Mononuclear cell (primary cell): ENCODE data around the gene COX17. TPM values are rescaled to one million over a fixed set of nuclear protein-coding genes. Genes with fewer than 3 reads are reported as not detected.

ENCODE experiments used
- H3K27me3 ChIP-seq: 2 replicates; pipeline ENCODE4 v1.6.0; 2011; ENCODE audit warnings: low read length, control low read depth; ENCODE audit not compliant: insufficient read depth
- H3K4me1 ChIP-seq: 2 replicates; pipeline ENCODE4 v1.5.1; 2011; ENCODE audit warnings: mild to moderate bottlenecking, low read length, control low read depth; ENCODE audit not compliant: insufficient read depth
- H3K4me3 ChIP-seq: 2 replicates; pipeline ENCODE4 v1.5.1; 2011; ENCODE audit warnings: mild to moderate bottlenecking, low read length, moderate library complexity
- H3K9me3 ChIP-seq: 2 replicates; pipeline ENCODE4 v1.5.1; 2011; ENCODE audit warnings: low read depth, mild to moderate bottlenecking, control low read depth, low read length
- total RNA-seq: library from RNA; depleted of rRNA; stranded (reverse); fragments of >200 nt; gene quantifications from one replicate; pipeline ENCODE4 v1.2.3, GENCODE V29; 2012

Gene COX17
- total RNA-seq, 1 donor, result 21.5 TPM

- no peaks in the 10 kb centered on the region for H3K27me3 ChIP-seq
- no peaks in the 10 kb centered on the region for H3K9me3 ChIP-seq
- H3K4me1 ChIP-seq, result peaks cover 30% of the 10 kb centered on the region
- H3K4me3 ChIP-seq, result no peak overlapping the region
Measured at GRCh38 chr3:119641416-119641815, 35.8 kb downstream of the COX17 start.

DNA sequence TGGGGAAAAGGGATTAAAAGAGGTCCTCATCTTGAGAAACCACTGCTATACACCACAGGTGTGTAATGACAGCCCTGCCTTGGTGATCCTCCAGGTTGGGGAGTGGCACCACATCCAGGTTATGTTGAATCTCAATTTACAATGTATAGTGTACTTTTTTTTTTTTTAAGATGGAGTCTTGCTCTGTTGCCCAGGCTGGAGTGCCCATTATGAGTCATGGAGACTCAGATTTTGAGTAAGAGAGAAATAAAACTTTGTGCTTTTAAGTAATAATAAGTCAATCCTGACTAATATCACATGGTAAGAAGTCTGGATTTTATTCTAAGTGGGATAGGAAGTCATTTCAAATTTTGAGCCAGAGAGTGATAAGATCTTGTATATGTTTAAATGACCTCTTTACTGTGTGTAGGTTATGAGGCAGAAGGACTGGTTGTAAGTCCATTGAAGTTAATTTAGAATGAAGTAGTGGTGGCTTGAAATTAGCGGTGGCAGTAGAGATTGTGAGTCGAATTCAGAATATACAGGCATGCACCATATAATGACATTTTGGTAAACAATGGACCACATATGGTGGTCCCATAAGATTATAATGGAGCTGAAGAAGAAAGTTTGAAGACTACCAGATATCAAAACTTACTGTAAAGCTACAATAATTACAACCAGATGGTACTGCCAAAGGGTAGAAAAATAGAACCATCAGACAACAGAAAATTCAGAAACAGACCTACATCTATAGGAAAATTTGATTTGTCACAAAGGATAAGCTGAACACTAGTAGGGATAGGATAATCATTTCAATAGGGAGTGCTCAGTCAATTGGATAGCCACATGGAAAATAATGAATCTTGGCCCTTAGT, 37.5 kb downstream of the COX17 start:
- peaks cover 34% of the 10 kb centered on the region for H3K4me1 ChIP-seq
- no peaks in the 10 kb centered on the region for H3K27me3 ChIP-seq
- no peaks in the 10 kb centered on the region for H3K9me3 ChIP-seq
- no peak overlapping the region for H3K4me3 ChIP-seq

- no peaks in the 10 kb centered on the region for H3K27me3 ChIP-seq
- H3K4me3 ChIP-seq, result no peak overlapping the region
- H3K4me1 ChIP-seq, result peaks cover 34% of the 10 kb centered on the region
- H3K9me3 ChIP-seq, result no peaks in the 10 kb centered on the region
Measured at GRCh38 chr3:119637679-119638477, 39.3 kb downstream of the COX17 start.

- Histone ChIP-seq H3K27me3 (no peaks in the 10 kb centered on the region), H3K9me3 (no peaks in the 10 kb centered on the region), H3K4me3 (no peak overlapping the region)
Measured at GRCh38 chr3:119636891-119637611, 40.2 kb downstream of the COX17 start.

GRCh38 chr3:119636249-119636648, 41.0 kb downstream of the COX17 start:
- Histone ChIP-seq H3K27me3 (no peaks in the 10 kb centered on the region), H3K4me3 (no peak overlapping the region), H3K9me3 (no peaks in the 10 kb centered on the region), H3K4me1 (peaks cover 48% of the 10 kb centered on the region)

More at GRCh38 chr3:119636891-119637611, 40.2 kb downstream of the COX17 start:
- peaks cover 41% of the 10 kb centered on the region for H3K4me1 ChIP-seq

DNA sequence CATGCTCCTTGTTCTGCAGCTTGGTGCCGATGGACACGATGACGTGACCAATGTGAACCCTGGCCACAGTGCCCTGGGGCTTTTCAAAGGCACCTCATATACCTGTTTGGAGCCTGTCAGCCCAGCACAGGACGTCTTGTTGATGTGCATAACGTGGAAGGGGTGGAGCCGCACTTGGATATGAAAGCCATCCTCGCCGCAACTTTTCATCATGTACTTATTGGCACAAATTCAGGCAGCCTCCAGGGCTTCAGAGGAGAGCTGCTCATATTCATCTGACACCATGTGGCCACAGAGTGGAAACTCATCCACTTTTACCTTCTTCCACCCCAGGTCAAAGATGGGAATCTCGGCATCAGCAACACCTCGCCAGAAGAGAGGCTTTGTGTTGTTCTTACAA, 41.5 kb downstream of the COX17 start:
- peaks cover 54% of the 10 kb centered on the region for H3K4me1 ChIP-seq
- H3K9me3 ChIP-seq, result no peaks in the 10 kb centered on the region
- no peaks in the 10 kb centered on the region for H3K27me3 ChIP-seq
- H3K4me3 ChIP-seq, result no peak overlapping the region

GRCh38 chr3:119632829-119633228, 44.4 kb downstream of the COX17 start:
- peaks cover 65% of the 10 kb centered on the region for H3K4me1 ChIP-seq
- H3K9me3 ChIP-seq, result no peaks in the 10 kb centered on the region
- no peaks in the 10 kb centered on the region for H3K27me3 ChIP-seq
- H3K4me3 ChIP-seq, result no peak overlapping the region

- Histone ChIP-seq H3K4me1 (peaks cover 65% of the 10 kb centered on the region), H3K9me3 (no peaks in the 10 kb centered on the region), H3K4me3 (no peak overlapping the region), H3K27me3 (no peaks in the 10 kb centered on the region)
Measured at GRCh38 chr3:119632216-119632615, 45.0 kb downstream of the COX17 start.

- H3K4me3 ChIP-seq, result no peak overlapping the region
Measured at GRCh38 chr3:119631516-119631915, 45.7 kb downstream of the COX17 start.

DNA sequence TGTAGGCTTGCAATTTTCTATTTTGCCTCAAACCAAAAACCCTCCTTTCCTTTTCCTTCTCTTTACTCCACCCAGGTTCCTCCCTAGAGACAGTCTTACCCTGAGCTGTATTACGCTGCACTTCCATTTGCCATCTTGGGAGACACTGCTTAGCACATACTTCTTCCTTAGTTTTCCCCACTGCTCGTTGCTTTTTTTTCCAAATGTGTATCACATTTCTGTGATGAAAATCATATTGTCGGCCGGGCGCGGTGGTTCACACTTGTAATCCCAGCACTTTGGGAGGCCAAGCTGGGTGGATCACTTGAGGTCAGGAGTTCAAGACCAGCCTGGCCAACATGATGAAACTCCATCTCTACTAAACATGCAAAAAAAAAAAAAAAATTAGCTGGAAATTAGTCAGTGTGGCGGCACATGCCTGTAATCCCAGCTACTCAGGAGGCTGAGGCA, 46.3 kb downstream of the COX17 start:
- Histone ChIP-seq H3K27me3 (no peaks in the 10 kb centered on the region), H3K4me1 (peaks cover 67% of the 10 kb centered on the region), H3K9me3 (no peaks in the 10 kb centered on the region), H3K4me3 (no peak overlapping the region)

More at GRCh38 chr3:119631516-119631915, 45.7 kb downstream of the COX17 start:
- no peaks in the 10 kb centered on the region for H3K27me3 ChIP-seq
- H3K9me3 ChIP-seq, result no peaks in the 10 kb centered on the region
- peaks cover 67% of the 10 kb centered on the region for H3K4me1 ChIP-seq

- no peaks in the 10 kb centered on the region for H3K27me3 ChIP-seq
- H3K9me3 ChIP-seq, result no peaks in the 10 kb centered on the region
- peaks cover 67% of the 10 kb centered on the region for H3K4me1 ChIP-seq
- no peak overlapping the region for H3K4me3 ChIP-seq
Measured at GRCh38 chr3:119630128-119630879, 46.9 kb downstream of the COX17 start.

- Histone ChIP-seq H3K27me3 (no peaks in the 10 kb centered on the region), H3K4me3 (no peak overlapping the region), H3K4me1 (peaks cover 67% of the 10 kb centered on the region)
Measured at GRCh38 chr3:119628816-119629445, 48.3 kb downstream of the COX17 start.

GRCh38 chr3:119628390-119628789, 48.8 kb downstream of the COX17 start:
- H3K4me1 ChIP-seq, result peaks cover 67% of the 10 kb centered on the region

More at GRCh38 chr3:119628816-119629445, 48.3 kb downstream of the COX17 start:
- H3K9me3 ChIP-seq, result no peaks in the 10 kb centered on the region

GRCh38 chr3:119627461-119627860, 49.7 kb downstream of the COX17 start:
- H3K4me3 ChIP-seq, result no peak overlapping the region
- H3K27me3 ChIP-seq, result no peaks in the 10 kb centered on the region
- no peaks in the 10 kb centered on the region for H3K9me3 ChIP-seq
- H3K4me1 ChIP-seq, result peaks cover 64% of the 10 kb centered on the region

More at GRCh38 chr3:119628390-119628789, 48.8 kb downstream of the COX17 start:
- Histone ChIP-seq H3K9me3 (no peaks in the 10 kb centered on the region), H3K27me3 (no peaks in the 10 kb centered on the region), H3K4me3 (no peak overlapping the region)
